Head of caudate nucleus (tissue), 42 donors: Measurements from ENCODE around the gene PSMA8.
A peak's percentile ranks its signal among the peaks of the same experiment; 100 is the strongest.
"Not testable (repeated sequence)": the region's sequence is repeated elsewhere in the genome, so short reads cannot be mapped to it uniquely, and the experiment has no call there.

Experiments
- DNase-seq, 42 donors: peaks; one replicate each; pipeline versions ENCODE4 v3.0.0 to v3.0.0-alpha.2; 2020 to 2021; ENCODE audit warnings: mixed read lengths in 7 of 42
- intact Hi-C: fragments of 100-400 bp; cut with DNase I; formaldehyde crosslinking; loops from one replicate; pipeline ENCODE4 v1.15.0; 2022

The PSMA8 gene

DNA sequence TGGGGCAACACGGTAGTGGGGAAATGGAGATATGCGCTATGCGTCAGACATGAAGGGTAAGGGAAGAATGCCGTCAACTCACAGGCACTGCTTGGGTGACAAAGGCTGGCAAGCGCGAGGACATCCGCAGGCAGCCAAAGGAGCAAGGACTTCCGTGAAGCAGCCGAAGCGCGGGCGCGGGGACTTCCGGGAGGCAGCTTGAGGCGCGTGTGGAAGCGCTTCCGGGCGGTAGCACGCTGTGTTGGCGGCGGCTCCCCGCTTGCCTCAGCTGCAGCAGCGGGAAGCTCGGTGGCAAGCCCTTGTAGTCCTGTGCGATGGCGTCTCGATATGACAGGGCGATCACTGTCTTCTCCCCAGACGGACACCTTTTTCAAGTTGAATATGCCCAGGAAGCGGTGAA, at the start of gene PSMA8:
TSS of gene PSMA8 (plus strand) at position 218 of the 400 bp plus-strand sequence. CDS start at position 315, 97 bp downstream.
- intact Hi-C loops: no loop called here
- DNase-seq: peak in 8 of 42 donors; percentile 4 to 27 (median 14)

DNA sequence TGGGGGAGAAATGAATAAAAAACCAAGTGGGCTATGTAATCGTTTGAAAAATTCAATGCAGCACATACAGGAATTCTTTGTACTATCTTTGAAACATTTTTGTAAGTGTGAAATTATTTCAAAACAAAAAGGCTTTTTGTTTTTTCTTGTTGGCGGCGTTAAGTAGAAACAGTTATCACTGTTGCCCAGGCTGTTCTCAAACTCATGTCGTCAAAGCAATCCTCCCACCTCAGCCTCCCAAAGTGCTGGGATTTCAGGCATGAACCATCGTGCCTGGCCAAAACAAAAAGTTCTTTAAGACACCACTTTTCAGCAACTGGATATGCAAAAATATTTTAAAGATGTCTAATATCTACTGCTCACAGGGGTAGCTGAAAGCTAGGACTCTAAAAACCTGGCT, 48.6 kb upstream of the PSMA8 start:
- no peak for DNase-seq
- intact Hi-C loops: no loop called here

DNA sequence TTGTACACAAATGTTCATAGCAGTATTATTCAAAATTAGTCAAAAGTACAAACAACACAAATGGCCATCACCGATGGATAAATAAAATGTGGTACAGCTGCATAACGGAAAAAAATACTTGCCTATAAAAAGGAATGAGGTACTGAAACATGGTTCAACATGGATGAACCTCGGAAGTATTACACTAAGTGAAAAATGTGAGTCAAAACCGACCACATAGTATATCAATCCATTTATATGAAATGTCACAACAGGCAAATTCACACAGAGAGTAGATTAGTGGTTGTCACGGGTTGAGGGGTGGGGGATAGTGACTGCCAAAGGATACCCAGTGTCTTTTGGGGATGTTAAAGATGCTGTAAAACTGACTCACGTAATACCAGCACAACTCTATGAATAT, 46.7 kb upstream of the PSMA8 start:
- DNase-seq: no peak
- intact Hi-C loops: no loop called here

DNA sequence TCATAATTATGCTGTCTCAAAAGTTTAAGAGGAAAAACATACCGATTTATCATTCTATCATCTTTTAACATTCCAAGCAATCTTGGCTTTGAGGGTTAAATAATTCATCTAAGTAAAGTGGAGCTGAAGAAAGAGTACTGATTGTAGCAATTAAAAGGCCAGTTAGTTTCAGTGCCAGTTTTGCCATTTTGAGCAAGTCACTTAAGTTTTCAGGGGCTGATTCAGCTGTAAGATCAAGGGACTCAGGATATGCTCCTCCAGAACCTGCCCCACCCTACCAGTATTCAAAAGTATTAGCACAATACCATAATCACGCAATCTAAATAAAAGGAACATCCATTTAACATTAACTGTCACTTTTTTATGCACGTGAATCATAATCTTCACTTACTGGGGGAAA, 45.2 kb upstream of the PSMA8 start:
- intact Hi-C loops: no loop called here
- DNase-seq: no peak

DNA sequence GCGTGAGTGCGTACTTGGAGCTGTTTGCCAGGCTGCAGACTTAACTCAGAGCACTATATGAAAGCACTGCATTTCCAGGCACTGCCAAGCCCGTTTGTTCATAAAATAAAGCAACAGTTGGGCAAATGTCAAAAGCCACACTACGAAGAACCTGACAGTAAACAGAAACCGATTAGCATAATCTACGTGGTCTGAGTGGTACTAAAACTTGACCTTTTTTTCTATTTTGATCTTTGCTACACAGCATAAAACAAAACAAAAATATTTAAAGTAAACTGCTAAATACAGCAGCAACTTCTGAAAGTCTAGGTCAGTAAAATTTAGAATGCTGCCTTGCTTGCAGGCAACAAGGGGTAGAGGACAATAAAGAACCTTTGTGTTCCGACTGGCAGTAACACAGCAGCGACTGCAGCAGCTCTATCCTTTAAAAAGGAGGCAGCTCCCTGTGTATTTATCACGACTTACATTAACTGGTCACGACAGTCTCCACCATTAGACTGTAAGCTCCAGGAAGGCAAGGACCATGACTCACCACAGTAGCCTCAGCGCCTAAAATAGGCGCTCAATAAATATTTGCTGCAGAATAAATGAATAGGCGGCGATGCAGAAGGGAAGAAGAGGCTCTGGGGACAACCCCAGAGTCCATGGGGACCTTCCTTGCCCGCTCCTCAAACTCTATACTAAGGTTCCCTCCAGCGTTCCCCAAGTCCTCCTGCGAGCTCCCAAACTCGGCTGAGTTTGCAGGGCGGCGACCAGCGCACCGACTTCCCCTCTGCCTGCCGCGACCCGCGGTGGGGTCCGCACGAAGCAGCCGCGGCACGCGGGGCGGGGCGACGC, 44.2 kb upstream of the PSMA8 start:
- intact Hi-C loops: loop anchor here (5.0 kb wide), 1 partner anchor 138 kb away; the partner anchor contains the start of gene TAF4B
- DNase-seq: peak in 23 of 42 donors; percentile 9 to 67 (median 31)

DNA sequence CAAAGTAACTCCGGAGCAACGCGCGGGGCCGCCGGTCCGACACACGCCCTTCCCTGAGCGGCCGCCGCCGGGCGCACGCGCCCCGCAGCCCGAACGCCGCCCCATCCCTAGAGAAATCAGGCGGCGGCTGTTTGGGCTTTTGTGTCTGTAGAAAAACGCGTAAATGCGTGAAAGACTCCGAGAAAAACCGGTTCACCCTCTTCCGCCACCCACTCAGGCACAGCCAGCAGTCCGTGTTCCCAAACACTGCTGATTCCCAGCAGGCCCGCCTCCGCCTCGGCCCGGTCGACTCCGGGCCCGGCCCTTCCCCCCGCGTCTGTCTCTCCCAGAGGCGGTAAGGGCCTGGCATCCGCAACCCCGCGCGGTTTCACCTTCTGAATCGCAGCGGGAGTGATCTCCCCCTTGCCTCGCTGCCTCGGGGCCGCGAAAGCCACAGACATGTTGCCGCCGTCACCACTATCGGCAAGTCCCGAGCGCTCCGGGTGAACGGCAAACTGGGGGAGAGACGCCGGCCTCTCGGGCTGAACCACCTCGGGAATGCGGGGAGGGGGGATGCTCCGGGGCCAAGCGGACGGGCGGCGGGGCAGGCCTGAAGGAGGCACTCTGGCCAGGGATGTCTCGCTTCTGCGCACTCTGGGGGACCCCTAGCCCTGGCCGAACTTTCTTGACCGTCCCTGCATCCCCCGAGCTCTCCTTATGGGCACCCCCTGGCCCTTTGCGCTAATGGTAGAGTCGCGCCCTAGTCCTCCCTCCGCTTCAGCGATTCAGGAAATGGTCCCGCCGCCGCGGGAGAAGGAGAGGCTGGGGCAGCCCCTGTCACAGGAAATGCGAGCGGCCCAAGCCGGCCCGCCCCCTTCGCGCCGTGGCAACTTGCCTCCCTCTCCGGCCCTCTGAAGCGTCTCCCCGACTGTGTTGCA, 43.3 kb upstream of the PSMA8 start, which contains the start of gene SS18:
TSS of gene SS18 (minus strand) at position 484 of the 917 bp plus-strand sequence. CDS start at position 440, 44 bp downstream.
- intact Hi-C loops: loop anchor here (5.0 kb wide), 1 partner anchor 137 kb away; the partner anchor contains the start of gene TAF4B
- peak; percentile 84 to 96 (median 92) for DNase-seq

DNA sequence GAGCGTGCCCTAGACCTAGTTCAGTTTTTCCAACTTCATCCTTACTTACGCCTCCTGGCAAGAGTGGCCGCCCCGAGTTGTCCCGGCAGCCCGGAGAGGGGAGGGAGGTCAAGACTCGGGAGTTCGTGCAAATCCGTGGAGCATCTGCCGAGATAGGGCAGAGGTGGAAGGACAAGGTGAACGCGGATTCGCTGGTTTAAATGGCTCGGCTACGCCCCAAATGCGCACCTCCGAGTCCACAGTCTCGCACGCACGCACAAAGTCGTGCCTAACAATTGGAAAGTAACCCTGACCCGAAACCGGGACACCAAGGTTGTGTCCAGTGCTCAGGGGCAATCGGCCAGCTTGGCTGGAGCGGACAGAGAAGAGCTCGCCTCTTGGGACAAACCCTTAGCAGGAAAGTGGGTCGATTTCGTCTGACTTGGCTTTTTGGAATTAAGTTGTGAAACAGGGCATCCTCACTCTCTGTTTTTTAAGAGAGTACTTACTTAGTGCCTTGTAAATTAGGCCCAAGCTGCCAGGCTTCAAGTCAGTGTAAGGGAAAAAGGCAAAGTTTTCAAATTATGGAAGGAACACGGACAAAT, 42.5 kb upstream of the PSMA8 start:
- intact Hi-C loops: loop anchor here (5.0 kb wide), 1 partner anchor 136 kb away; the partner anchor contains the start of gene TAF4B
- peak in 5 of 42 donors; percentile 11 to 49 (median 48) for DNase-seq

DNA sequence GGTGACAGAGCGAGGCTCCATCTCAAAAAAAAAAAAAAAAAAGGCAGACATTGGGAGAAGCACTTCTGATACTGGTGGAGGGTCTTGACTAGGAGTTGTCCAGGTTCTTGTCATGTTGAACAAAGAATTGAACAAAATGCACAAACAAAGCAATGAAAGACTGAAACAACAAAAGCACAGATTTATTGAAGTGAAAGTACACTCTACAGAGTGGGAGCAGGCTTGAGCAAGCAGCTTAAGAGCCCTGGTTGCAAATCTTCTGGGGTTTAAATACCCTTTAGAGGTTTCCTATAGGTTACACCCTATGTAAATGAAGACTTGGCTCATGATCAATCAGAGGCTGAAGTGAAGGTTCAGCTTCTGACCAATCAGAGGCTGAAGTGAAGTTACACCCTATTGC, 36.8 kb upstream of the PSMA8 start:
- no peak for DNase-seq
- intact Hi-C loops: no loop called here

DNA sequence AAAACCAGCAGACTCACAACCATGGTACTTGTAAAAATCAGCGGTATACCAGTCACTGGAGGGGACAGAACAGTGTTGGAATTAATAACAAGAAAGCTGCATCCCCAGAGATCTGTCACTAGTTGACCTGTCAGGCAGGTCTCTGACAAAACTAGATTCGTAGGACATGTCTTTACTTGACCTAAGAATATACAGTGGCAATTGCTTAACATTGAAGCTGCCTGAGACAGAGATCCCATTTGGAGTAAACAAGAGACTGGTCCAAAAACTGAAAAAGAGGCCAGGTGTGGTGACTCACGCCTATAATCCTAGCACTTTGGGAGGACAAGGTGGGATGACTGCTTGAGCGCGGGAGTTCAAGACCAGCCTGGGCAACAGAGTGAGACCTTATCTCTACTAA, 36.1 kb upstream of the PSMA8 start:
- no peak for DNase-seq
- intact Hi-C loops: no loop called here

DNA sequence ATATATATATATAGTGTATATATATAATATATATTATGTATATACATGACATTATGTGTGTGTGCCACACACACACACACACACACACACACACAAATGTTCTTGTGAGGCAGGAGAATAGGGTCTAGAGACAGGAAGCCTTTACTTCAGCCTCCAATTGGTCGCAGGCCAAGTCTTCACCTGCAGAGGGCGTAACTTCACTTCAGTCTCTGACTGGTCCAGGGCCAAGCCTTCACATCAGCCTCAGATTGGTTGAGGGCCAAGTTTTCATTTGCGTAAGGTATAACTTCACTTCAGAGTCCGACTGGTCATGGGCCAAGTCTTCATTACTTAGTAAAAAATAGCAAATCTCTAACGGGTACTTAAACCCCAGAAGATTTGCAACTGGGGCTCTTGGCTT, 30.1 kb upstream of the PSMA8 start:
- intact Hi-C loops: no loop called here

DNA sequence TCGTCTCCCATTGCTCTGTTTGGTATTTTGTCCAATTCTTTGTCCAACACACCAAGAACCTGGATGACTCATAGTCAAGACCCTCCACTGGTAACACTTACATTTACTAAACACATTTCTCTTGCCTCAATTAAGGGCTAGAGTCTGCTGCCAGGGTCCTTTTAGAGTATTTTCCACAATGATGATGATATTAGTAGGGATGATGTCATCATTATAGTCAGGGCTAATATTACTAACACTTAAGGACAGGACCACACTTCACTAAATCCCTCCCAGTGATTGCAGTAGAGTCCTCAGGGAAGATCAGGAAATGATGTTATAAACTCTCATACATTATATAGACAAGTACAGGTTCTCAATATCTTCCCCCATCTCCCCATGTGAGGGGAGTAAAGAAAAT, 29.6 kb upstream of the PSMA8 start:
- intact Hi-C loops: no loop called here
- no peak for DNase-seq

More for the DNA sequence above, 30.1 kb upstream of the PSMA8 start:
- DNase-seq: no peak

DNA sequence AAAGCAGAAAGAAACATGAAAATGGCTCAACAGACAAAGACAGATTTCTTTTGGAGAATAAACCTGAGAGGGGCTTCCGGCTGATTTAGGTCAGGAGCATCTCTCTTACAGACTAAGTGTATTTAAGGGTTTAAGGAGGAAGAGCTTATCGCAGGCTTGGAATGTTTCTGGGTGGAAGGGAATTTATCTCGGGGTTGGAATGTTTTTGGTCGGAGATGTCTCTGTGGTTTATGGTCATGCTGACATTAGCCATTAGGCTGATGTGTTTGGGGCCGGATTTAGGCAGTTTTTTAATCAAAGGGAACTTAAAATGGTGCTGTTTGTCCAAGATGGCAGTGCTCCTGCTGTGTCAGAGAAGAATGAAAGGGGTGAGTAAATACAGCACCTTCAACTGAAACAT, 14.4 kb upstream of the PSMA8 start:
- DNase-seq: no peak
- intact Hi-C loops: no loop called here

DNA sequence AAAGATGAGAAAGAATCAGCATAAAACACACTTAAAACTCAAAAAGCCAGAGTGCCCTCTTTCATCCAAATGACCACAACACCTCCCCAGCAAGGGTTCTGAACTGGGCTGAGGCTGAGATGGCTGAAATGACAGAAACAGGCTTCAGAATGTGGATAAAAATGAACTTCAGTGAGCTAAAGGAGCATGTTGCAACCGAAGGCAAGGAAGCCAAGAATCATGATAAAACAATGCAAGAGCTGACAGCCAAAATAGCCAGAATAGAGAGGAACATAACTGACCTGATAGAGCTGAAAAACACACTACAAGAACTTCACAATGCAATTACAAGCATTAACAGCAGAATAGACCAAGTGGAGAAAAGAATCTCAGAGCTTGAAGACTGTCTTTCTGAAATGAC, 12.2 kb upstream of the PSMA8 start:
- DNase-seq: no peak
- intact Hi-C loops: no loop called here

DNA sequence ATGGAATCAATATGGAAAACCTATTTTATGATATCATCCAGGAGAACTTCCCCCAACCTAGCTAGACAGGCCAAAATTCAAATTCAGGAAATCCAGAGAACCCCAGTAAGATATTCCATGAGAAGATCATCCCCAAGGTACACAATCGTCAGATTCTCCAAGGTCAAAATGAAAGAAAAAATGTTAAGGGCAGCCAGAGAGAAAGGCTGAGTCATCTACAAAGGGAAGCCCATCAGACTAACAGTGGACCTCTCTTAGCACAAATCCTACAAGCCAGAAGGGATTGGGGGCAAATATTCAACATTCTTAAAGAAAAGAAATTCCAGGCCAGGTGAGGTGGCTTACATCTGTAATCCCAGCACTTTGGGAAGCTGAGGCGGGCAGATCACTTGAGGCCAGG, 11.7 kb upstream of the PSMA8 start:
- intact Hi-C loops, DNase-seq: not testable (repeated sequence)

DNA sequence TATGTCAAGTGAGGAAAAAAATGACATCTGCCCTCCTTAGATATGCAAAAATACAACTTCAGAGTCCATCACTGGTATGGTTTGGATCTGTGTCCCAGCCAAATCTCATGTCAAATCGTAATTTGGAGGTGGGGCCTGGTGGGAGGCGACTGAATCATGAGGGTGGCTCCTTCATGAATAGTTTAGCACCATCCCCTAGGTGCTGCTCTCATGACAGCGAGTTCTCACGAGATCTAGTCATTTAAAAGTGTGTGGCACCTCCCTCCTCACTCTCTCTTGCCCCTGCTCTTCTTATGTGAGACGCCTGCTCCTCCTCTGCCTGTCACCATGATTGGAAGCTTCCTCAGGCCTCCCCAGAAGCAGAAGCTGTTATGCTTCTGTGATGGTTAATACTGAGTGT, 5.9 kb upstream of the PSMA8 start:
- DNase-seq: no peak
- intact Hi-C loops: no loop called here

DNA sequence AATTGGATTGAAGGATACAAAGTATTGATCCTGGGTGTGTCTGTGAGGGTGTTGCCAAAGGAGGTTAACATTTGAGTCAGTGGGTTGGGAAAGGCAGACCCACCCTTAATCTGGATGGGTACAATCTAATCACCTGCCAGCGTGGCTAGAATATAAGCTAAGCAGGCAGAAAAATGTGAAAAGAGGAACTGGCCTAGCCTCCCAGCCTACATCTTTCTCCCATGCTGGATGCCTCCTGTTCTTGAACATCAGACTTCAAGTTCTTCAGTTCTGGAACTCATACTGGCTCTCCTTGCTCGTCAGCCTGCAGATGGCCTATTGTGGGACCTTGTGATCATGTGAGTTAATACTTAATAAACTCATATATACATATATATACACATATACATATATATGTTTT, 5.5 kb upstream of the PSMA8 start:
- DNase-seq, intact Hi-C loops: not testable (repeated sequence)

DNA sequence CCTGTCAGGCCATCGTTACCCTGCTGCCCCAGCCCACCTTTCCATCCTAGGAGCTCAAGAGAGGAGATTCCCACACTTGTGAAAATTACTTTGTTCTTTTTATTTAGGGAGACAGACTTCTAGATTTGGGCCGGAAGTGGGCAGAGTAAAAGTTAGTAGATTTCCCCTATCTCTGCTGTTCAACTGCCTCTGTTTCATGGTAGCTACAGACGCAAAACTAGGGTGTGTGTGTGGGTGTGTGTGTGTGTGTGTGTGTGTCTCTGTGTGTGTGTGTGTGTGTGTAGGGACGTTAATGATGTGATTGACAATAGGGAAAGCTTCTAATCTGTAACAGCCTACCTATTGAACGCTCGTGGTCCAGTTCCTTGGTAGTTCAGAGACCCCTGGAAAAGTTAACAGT, 438 bp downstream of the PSMA8 start:
- intact Hi-C loops: no loop called here
- DNase-seq: no peak

DNA sequence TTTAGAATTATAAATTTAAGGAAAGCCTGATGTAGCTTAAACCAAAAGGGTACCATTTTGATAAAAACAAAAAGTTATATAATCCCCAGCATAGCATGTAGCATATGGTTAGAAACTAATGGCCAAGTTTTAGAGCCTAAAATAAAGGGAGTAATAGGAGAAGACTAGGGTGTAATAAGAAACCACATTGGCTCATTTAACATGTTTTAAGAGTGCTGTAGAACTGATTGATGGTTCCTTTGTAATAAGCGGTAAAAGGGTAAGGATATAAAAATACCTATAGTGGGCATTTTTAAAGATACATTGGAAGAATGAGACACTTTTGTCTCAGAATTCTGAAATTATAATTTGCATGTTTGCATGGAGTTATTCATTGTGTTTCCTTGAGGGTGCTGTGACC, 1.9 kb downstream of the PSMA8 start:
- no peak for DNase-seq
- intact Hi-C loops: no loop called here

DNA sequence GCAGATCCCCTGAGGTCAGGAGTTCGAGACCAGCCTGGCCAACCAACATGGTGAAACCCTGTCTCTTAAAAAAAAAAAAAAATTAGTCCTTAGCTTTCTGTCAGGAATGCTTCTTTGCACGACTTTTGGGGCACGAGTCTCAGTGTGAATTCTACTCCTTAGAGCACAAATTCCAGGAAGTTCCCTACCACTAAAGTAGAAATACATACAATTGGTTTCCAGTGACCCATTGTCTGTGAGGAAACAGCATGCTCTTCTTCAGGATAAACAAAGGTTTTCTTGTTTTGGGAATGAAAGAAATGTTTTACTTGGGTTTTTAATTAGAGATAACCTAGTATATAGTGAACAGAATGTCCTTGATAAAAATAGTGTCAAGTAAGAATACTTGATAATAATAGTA, 23.7 kb downstream of the PSMA8 start:
- intact Hi-C loops: no loop called here
- no peak for DNase-seq
